Measurements from ENCODE around the gene ZBTB7B. TPM values are rescaled to one million over a fixed set of nuclear protein-coding genes. Genes with fewer than 3 reads are reported as not detected.

Gene ZBTB7B
- total and polyA plus RNA-seq, 9 of the 15 experiments (the other 6 are each of a cell fraction or from before 2014, with no cell fraction given), result 0.04 to 46.5 (median 15.2) TPM

- TF ChIP-seq FOXJ3 (CRISPR knock-in tag; IDR thresholded peaks at IDR 0.05) (no peak), ZBTB7A (IDR thresholded peaks at IDR 0.05; ENCODE audit: borderline replicate concordance, control insufficient read depth, low read depth, low read length) (peak; percentile 99), ELF4 (CRISPR knock-in tag; IDR thresholded peaks at IDR 0.05) (peak; percentile 96), BRF2 (IDR thresholded peaks at IDR 0.05; ENCODE audit: borderline replicate concordance, insufficient read depth, insufficient read length) (no peak), NELFE (IDR thresholded peaks at IDR 0.05; ENCODE audit: insufficient read depth, insufficient read length) (no peak), RBM15 (IDR thresholded peaks at IDR 0.05; ENCODE audit: insufficient read depth, low read length) (no peak), E2F1 (CRISPR knock-in tag; IDR thresholded peaks at IDR 0.05) (no peak), CAMTA2 (CRISPR knock-in tag; conservative IDR thresholded peaks at IDR 0.05) (no peak), CCNT2 (IDR thresholded peaks at IDR 0.05; ENCODE audit: borderline replicate concordance, extremely low read depth, insufficient read length, low read depth, low read length) (no peak), ZFP1 (CRISPR knock-in tag; IDR thresholded peaks at IDR 0.05) (no peak), BRD4 (IDR thresholded peaks at IDR 0.05) (peak; percentile 97), ZNF398 (CRISPR knock-in tag; IDR thresholded peaks at IDR 0.05) (no peak), TBP (optimal IDR thresholded peaks at IDR 0.05; ENCODE audit: low read depth, low read length) (peak; percentile 62), ESRRA (IDR thresholded peaks at IDR 0.05; ENCODE audit: borderline replicate concordance, low read depth) (no peak), MLLT1 (IDR thresholded peaks at IDR 0.05) (peak; percentile 91 to 92), CTCF (IDR thresholded peaks at IDR 0.05 in 2 of 3, conservative IDR thresholded peaks at IDR 0.05 in 1 of 3; ENCODE audit: insufficient read depth in 2 of 3, low read depth in 1 of 3, low read length in 3 of 3) (peak; percentile 60 to 70 (median 65)), FIP1L1 (IDR thresholded peaks at IDR 0.05; ENCODE audit: low read depth, low read length, poor library complexity, severe bottlenecking) (no peak), SREBF1 (IDR thresholded peaks at IDR 0.05; ENCODE audit: borderline replicate concordance, low read depth, low read length) (no peak), BRD9 (IDR thresholded peaks at IDR 0.05; ENCODE audit: low read depth, partially characterized antibody) (peak; percentile 46)
These were observed 733 bp upstream of the ZBTB7B start (continued) for GRCh38 chr1:155001675-155002463.

Data from K562 (cell line).